Cortex of kidney (tissue), 1 donor: Measurements from ENCODE around the gene MBOAT7.
A peak's percentile ranks its signal among the peaks of the same experiment; 100 is the strongest.
"Not testable (repeated sequence)": the region's sequence is repeated elsewhere in the genome, so short reads cannot be mapped to it uniquely, and the experiment has no call there.

Source experiments
- DNase-seq: peaks from one replicate; lab custom pipeline; 2025; lab: John Stamatoyannopoulos, UW

Gene MBOAT7

DNA sequence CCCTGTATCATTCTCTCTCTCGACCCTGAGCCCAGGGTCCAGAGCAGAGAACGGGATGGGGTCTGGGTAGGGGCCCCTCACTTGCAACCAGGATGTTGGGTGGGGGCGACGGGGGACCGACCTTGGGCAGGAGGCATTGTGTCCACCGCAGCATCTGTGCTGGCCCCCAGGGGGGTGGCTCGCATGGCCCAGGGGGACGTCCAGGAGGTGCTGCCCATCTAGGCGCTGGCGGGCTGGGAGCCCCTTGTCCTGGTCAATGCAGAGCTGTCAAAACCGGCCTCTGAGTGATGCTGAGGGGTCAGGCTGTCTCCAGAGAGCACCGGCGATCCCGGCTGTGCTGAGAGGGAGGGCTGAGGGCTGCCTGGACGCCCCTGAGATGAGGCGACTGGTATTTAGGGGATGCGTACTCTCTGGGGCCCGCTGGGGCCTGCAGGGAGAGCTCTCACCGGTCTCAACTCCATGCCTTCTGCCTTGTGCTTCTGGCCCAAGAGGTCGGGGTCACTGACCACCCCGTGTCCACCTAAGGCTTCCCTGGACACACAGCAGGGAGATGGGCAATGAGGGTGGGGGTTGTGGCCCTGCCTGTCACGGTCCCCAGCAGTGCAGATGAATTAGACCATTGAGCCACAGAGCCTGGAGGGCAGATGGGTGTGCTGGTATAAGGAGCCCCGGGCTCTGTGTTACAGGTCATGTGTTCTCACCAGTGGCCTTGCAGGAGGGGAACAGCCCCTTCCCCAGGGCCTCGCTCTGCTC is 19.9 kb upstream of the MBOAT7 start:
- no peak for DNase-seq

DNA sequence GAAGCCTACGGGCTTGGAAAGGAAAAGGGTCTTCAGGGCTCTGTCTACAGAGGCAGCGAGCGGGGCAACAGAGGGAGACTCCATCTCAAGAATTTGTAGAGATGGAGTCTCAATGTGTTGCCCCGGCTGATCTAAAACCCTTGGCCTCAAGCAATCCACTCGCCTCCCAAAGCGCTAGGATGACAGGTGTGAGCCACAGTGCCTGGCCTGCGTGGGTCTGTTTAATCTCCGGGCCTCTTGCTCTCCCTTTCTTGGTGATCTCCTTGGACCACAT is 19.3 kb upstream of the MBOAT7 start:
- DNase-seq, result no peak

DNA sequence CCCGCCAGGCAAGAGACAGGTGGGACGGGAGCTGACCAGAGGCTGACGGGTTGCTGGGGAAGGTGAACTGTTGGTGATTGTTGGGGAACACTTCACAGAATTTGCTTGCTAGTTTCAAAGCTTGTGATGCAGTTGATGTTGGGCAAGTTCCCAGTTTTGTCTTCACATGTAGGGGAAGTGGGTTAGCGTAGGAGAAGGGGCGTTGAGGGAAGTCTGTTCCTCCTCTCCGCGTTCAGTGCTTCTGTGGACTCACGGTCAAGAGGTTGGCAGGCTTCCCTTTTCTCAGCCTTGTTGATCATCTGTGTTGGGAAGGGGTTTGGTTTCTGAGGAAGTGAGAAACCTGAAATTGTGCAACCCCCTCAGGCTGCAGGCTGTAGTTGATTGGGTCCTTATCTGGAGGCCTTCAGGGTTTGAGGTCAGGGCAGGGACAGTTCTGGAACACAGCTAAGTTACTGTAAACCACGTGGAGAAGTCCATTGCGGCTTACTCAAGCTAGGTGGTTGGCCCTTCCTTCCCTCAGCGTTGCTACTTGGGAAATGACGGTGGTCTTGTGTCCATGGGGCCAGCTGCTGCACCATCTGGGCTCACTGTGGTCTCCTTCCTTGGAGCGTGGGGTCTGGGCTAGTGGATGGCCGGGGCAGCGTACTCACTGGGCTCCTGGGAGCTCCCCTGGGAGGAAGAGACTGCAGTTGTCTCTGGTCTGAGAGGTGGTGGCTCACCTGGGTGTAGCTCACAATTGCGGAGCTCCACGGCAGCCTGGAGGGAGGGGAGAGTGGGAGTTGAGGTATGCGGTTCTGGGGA is 18.8 kb upstream of the MBOAT7 start:
- DNase-seq, result no peak

DNA sequence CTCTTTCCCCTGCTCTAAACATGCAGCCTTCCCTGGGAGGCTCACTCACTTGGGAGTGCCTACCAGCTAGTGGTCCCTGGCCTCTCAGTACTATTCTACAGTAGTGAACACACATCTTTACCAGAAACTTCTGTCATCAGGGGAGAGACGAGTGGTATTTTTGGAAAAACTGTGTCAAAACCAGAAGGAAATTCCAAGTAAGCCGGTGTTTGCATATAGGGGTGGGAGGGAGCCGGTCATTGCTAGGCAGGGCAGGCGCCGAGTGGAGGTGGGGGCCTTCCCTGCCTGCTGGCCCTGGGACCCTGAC is 18.2 kb upstream of the MBOAT7 start:
- no peak for DNase-seq

DNA sequence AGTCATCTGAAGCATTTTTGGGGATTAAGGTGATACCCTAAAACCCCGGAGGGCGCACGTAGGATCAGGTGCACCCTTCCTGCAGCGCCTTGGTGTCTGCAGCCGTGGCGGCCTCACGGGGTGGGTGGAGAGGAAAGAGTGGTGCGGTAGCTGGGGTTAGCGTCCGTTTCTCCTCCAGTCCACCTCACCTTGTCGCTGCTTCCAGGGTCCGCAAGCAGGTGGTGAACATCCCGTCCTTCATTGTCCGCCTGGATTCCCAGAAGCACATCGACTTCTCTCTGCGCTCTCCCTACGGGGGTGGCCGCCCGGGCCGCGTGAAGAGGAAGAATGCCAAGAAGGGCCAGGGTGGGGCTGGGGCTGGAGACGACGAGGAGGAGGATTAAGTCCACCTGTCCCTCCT is 17.8 kb upstream of the MBOAT7 start:
- DNase-seq, result not testable (repeated sequence)

DNA sequence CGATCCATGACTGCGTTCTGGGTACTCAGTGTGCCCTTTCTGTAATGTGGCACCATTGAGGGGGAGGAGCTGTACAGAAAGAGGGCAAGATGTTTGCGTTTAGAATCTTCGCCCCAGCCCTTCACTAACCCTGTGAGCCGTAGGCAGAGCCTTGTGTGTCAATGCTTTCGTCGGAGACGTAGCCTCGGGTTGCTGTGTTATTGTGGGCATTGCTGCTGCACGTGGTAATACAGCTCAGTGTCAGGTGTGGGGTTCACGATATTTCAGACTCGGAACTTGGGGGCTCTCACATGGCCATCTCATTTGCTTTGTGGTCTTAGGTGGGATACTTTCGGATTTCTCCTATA is 17.4 kb upstream of the MBOAT7 start:
- DNase-seq, result no peak

DNA sequence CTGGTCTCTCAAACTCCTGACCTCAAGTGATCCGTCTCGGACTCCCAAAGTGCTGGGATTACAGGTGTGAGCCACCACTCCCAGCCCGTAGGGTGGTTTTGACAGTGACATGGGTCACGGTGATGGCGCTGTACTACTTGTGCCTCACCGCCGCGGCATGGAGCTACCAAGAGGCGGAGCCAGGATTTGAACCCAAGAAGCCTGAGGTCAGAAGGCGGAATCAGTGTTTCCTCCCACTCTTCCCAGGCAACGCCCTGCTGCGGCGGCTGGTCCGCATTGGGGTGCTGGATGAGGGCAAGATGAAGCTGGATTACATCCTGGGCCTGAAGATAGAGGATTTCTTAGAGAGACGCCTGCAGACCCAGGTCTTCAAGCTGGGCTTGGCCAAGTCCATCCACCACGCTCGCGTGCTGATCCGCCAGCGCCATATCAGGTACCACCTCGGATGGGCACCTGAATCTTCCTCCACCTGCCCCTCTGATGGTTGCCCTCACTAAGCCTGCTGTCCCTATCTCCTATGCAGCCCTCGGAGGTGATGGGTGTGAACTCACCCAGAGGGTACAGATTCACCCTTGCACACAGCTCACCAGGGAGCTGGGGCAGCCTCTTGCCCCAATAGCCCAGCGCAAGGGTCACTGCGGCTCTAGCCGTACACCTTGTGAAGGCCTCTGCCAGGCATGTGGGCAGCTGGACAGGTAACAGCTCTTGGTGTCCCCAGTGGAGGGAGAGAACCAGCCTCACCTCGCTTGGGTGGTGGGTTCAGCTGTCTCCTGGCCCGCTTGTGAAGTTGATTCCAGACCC is 16.9 kb upstream of the MBOAT7 start:
- DNase-seq, result no peak

DNA sequence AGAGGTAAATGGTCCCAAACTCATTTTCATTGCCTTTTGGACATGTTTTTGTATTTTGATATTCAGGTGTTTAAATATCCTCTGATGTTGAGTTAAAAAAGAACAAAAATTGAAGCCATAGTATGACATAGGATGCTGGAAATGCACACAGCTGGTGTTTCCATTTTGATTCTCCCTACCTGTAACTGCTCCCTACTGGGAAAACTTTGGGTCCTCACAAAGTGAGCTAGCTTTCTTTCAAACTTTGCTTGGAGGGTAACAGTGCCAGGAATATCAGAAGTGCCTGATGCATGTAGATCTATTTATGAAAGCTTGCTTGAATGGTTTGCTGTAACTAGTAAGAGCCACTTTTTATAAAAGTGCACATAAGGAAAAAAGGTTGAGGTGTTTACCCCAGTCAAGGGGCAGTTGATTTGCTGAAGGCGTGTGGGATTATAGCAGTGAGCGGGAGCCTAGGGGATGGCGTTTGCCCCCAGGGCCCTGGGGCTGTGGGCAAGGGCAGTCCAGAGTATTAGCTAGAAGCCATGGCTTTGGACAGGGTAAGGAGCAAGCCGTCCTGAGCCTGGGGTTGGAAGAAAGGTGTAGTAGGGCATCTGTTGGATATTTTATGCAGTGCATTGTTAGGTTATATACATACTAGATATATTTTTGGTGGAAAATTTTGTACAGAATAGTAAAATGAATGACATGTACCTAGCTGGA is 15.5 kb upstream of the MBOAT7 start:
- DNase-seq, result no peak

DNA sequence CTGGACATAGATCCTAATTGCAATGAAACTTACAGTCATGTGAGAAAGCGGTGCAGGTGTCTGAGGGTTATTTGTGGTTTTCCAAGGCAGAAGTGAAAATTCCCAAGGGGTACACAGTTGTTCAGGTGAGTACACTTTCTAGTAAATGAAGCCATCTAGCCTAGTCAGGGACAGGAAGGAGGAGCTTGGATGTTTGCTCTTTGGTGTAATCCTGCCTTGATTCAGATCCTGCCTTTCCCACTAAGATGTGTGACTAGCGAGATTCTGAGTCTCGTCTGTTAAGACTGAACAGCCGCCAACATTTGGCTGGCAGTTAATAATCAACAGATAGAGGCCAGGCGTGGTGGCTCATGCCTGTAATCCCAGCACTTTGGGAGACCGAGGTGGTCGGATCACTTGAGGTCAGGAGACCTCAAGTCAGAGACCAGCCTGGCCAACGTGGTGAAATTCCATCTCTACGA is 13.8 kb upstream of the MBOAT7 start:
- no peak for DNase-seq

DNA sequence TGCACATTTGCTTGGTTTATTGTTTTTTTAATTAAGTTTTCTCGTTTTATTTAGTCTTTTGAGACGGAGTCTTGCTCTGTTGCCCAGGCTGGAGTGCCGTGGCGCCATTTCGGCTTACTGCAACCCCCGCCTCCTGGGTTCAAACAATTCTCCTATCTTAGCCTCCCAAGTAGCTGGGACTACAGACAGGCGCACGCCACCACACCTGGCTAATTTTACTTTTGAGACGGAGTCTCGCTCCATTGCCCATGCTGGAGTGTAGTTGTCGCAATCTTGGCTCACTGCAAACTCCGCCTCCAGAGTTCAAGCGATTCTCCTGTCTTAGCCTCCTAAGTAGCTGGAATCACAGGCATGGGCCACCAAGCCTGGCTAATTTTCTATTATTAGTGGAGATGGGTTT is 12.6 kb upstream of the MBOAT7 start:
- no peak for DNase-seq

DNA sequence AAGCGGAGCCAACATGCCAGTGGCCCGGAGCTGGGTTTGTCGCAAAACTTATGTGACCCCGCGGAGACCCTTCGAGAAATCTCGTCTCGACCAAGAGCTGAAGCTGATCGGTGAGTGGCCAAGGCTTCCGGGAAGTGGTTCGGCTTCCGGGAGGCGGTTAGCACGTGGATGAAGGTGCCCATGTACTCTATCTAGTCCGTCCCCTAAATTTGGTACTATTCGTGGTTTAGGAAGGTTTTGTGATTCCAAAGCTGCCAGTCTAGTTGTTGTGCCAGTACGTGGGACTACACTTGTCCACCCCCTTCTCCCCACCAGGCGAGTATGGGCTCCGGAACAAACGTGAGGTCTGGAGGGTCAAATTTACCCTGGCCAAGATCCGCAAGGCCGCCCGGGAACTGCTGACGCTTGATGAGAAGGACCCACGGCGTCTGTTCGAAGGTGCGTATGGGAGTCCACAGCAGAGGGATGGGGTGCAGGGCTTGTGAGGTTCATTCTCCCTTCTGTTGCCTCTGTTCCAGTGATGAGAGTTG is 11.9 kb upstream of the MBOAT7 start:
- no peak for DNase-seq

DNA sequence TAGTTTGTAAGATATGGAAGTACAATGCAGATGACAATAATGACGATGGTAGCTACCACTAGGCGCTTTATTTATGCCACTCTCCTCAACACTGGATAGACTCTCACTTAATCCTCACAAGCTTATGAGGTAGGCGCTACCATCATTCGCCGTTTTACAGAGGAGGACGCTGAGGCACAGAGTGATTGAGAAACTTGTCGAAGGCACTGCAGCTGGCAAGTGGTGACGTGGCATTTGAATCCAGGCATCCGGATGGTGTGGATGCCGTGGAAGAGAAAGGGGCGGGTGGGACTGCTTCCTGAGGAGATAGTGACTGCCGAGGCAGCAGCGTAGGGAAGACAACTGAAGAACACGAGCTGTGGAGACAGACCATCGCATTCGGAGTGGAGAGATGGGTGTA is 10.0 kb upstream of the MBOAT7 start:
- no peak for DNase-seq

DNA sequence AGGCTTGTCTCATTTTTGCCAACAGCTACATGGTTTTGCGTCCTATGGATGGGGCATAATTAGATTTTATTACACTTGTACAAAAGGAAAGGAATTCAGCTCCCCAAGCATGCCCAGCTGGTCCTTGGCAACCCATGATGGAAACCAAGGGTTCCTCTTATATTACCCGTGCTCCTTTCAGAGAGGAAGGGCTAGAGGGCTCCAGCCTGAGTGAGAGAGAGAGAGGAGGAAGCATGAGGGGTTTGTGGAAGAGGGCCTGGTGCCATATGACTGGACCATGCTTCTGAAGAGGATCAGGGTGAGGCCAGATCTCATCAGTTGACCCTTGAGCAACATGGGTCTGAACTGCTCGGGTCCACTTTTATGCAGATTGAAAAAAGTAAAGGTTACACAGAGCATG is 7.7 kb upstream of the MBOAT7 start:
- no peak for DNase-seq

DNA sequence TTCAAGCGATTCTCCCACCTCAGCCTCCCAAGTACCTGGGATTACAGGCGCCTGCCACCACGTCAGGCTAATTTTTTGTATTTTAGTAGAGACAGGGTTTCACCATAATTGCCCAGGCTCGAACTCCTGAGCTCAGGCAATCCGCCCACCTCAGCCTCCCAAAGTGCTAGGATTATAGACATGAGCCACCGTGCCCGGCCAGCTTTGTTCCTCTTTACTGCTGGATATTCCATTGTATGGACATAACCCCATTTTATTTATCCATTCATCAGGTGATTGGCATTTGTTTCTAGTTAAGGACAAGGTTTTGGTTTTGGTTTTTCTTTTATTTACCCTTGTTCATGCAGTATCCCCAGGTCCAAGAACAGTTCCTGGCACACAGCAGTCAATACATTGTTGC is 7.2 kb upstream of the MBOAT7 start:
- DNase-seq, result no peak

DNA sequence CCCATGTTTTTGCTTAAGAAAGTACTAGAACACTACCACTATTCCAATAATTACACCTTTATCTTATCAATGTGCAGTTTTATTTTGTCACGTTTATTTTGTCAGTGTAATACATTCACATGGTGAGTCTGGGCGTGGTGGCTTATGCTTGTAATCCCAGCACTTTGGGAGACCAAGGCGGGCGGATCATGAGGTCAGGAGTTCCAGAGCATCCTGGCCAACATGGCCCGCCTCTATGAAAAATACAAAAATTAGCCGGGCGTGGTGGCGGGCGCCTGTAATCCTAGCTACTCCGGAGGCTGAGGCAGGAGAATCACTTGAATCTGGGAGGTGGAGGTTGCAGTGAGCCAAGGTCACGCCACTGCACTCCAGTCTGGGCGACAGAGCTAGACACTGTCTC is 5.1 kb upstream of the MBOAT7 start:
- DNase-seq, result not testable (repeated sequence)

DNA sequence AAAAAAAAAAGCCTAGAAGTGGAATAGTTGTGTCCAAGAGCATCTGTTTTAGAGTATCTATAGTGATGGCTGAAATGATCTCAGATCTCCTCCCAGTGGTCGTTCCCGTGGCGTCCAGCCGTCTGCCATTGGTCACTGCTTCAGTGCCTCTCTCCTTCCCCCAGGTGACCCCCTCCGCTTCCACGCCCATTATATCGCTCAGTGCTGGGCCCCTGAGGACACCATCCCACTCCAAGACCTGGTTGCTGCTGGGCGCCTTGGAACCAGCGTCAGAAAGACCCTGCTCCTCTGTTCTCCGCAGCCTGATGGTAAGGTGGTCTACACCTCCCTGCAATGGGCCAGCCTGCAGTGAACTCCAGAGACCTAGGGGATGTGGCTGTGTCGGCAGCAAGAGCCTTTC is 3.6 kb upstream of the MBOAT7 start:
- DNase-seq, result no peak

DNA sequence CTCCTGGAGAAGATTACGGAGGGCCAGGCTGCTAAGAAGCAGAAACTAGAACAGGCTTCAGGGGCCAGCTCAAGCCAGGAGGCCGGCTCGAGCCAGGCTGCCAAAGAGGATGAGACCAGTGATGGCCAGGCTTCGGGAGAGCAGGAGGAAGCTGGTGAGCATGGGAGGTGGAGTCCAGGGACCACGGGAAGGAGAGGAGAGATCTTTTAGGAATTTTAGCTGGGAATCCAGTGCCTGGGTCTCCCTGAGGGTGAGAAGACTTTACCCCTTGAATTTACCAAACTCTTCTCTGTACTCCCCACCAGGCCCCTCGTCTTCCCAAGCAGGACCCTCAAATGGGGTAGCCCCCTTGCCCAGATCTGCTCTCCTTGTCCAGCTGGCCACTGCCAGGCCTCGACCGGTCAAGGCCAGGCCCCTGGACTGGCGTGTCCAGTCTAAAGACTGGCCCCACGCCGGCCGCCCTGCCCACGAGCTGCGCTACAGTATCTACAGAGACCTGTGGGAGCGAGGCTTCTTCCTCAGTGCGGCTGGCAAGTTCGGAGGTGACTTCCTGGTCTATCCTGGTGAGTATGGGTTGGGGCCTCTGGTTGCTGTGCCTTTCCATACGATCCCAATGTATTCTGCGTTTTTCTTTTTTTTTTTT is 2.6 kb upstream of the MBOAT7 start:
- no peak for DNase-seq

DNA sequence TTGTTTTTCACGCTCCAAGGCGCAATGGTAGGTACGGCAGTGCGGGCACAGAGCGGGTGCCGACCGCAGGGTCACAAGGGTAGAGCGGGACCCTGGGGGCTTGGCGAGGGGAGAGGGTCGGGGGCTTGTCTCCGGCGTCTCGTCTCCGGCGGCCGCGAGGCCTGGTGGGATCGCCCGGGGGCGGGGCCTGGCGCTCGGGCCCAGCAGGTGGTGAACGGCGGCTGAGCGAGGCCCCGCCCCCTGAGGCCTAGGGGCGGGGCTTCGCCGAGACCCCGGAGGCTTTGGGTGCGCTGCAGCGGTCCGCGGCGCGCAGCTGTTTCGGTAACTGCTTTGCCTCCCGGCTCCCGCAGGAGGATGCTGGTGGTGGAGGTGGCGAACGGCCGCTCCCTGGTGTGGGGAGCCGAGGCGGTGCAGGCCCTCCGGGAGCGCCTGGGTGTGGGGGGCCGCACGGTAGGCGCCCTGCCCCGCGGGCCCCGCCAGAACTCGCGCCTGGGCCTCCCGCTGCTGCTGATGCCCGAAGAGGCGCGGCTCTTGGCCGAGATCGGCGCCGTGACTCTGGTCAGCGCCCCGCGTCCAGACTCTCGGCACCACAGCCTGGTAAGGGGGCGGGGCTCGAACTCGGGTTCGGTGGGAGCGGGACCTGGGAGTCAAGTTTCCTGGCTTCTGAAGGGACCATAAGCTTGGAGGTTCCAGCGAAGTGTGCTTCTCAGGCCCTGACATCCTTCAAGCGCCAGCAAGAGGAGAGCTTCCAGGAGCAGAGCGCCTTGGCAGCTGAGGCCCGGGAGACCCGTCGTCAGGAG is 1.8 kb upstream of the MBOAT7 start, which contains the start of gene TSEN34:
Gene TSEN34, plus strand, starts transcription at position 298 of the 800 bp plus-strand sequence. Its CDS starts 57 bp downstream, at position 355.
- DNase-seq, result no peak

DNA sequence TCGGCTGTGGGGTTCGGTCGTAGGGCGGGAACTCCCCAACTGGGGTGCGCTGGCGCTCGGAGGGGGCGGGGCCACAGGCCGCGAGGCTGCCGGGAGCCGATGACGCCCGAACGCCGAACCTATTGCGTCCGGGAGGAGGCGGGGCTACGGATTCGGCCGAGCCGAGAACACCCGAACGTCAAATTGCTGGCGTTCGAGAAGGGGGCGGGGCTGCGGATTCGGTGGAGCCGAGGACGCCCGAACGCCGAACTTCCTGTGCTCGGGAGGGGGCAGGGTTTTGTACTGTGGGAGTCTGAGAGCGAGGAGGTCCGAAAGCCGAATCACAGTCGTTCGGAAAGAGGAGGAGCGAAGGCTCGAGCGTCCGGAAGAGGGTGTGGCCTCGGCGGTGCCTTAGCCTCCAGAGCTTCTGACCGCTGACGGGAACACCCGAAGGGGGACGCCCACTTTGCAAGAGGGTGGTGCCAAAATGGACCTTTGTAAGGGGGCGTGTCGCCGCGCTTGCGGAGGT is 1.2 kb upstream of the MBOAT7 start:
- DNase-seq, result peak; percentile 98

DNA sequence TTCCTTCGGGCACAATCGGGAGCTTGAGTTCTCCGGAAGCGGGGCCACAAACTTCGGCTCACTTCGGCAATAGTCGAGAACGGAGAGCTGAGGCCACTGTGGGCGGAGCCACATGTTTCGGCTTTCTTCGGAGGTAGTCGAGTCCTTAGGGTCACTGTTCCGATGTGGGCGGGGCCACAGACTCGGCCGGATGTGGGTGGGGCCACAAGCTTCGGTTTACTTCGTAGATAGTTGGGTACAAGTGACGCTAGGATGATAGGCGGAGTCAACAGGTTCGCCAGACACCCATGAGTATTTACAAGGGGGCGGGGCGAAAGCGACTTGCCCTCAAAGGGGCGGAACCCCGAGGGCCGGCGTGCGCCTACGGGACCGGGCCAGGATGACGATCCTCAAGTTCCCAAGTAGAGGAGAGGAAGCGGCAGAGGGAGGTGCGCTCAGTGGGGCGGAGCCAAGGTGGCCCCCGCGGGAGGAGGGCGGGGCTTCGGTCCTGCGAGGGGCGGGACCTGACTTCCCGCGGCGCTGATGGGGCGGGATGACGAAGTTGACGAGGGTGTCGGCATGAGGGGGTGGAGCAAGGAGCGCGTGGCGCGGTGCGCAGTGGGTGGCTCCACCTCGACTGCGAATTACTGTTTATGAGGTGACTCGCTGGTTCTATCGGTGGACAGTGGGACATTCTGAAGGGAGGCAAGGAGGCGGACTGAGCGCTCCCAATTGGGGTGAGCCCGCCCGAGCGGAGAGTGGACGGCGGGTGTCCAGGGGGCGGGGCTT is 539 bp upstream of the MBOAT7 start:
- DNase-seq, result peak; percentile 98
